ENCODE data around the gene MRGPRF. TPM values are rescaled to one million over a fixed set of nuclear protein-coding genes. Genes with fewer than 3 reads are reported as not detected.

Gene MRGPRF
- total and polyA plus RNA-seq, 10 donors: 2.2 to 21.2 (median 9.7) TPM

GRCh38 chr11:69058511-69059270, 45.6 kb upstream of the MRGPRF start:
- no peaks in the 10 kb centered on the region for H3K9me3 ChIP-seq

GRCh38 chr11:69057801-69058200, 44.8 kb upstream of the MRGPRF start:
- TF ChIP-seq POLR2A (IDR thresholded peaks at IDR 0.05) (no peak), POLR2AphosphoS5 (IDR thresholded peaks at IDR 0.05) (no peak)
- TF ChIP-seq, protein P1, sequence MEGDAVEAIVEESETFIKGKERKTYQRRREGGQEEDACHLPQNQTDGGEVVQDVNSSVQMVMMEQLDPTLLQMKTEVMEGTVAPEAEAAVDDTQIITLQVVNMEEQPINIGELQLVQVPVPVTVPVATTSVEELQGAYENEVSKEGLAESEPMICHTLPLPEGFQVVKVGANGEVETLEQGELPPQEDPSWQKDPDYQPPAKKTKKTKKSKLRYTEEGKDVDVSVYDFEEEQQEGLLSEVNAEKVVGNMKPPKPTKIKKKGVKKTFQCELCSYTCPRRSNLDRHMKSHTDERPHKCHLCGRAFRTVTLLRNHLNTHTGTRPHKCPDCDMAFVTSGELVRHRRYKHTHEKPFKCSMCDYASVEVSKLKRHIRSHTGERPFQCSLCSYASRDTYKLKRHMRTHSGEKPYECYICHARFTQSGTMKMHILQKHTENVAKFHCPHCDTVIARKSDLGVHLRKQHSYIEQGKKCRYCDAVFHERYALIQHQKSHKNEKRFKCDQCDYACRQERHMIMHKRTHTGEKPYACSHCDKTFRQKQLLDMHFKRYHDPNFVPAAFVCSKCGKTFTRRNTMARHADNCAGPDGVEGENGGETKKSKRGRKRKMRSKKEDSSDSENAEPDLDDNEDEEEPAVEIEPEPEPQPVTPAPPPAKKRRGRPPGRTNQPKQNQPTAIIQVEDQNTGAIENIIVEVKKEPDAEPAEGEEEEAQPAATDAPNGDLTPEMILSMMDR (IDR thresholded peaks at IDR 0.05 in 8 of 11, conservative IDR thresholded peaks at IDR 0.05 in 3 of 11): no peak
- H3K36me3 ChIP-seq: peaks cover 0 to 97% (median 42%) of the 10 kb centered on the region in 6 donors
- no peaks in the 10 kb centered on the region for H3K27me3 ChIP-seq (replicated peaks in 1 of 7)
- no peak overlapping the region for H3K27ac ChIP-seq
- no peak for DNase-seq
- intact Hi-C loops (cut with DNase I; ENCODE audit: low total_unique reads): no loop called here
- H3K4me1 ChIP-seq: peaks cover 0 to 48% (median 31%) of the 10 kb centered on the region in 6 donors
- 88 to 97% (median 92%) methylated on average over 9 to 14 of the region's 14 CpGs for WGBS, 5 donors
- no peaks in the 10 kb centered on the region for H3K9me3 ChIP-seq
- H3K4me3 ChIP-seq: no peak overlapping the region

More at GRCh38 chr11:69058511-69059270, 45.6 kb upstream of the MRGPRF start:
- intact Hi-C loops (cut with DNase I; ENCODE audit: low total_unique reads): no loop called here
- WGBS, 5 donors: 73 to 90% (median 83%) methylated on average over 20 to 23 of the region's 23 CpGs
- peaks cover 0 to 100% (median 47%) of the 10 kb centered on the region in 6 donors for H3K36me3 ChIP-seq
- no peaks in the 10 kb centered on the region for H3K27me3 ChIP-seq (replicated peaks in 1 of 7)
- H3K27ac ChIP-seq: no peak overlapping the region
- no peak overlapping the region for H3K4me3 ChIP-seq
- peak in 1 of 3 donors; percentile 36 for TF ChIP-seq POLR2AphosphoS5 (IDR thresholded peaks at IDR 0.05)
- TF ChIP-seq, protein P1 (IDR thresholded peaks at IDR 0.05 in 8 of 11, conservative IDR thresholded peaks at IDR 0.05 in 3 of 11): no peak
- TF ChIP-seq POLR2A (IDR thresholded peaks at IDR 0.05): no peak
- peaks cover 0 to 44% (median 28%) of the 10 kb centered on the region in 6 donors for H3K4me1 ChIP-seq
- no peak for DNase-seq

- TF ChIP-seq, protein P1 (IDR thresholded peaks at IDR 0.05 in 8 of 11, conservative IDR thresholded peaks at IDR 0.05 in 3 of 11): no peak
- TF ChIP-seq POLR2AphosphoS5 (IDR thresholded peaks at IDR 0.05) (no peak), POLR2A (IDR thresholded peaks at IDR 0.05) (no peak)
- Histone ChIP-seq H3K4me1 (peaks cover 0 to 54% (median 35%) of the 10 kb centered on the region in 6 donors), H3K36me3 (peaks cover 0 to 91% (median 40%) of the 10 kb centered on the region in 6 donors), H3K9me3 (no peaks in the 10 kb centered on the region), H3K4me3 (no peak overlapping the region), H3K27ac (no peak overlapping the region), H3K27me3 (replicated peaks in 1 of 7) (no peaks in the 10 kb centered on the region)
- 94 to 98% (median 96%) methylated on average over 13 to 15 of the region's 15 CpGs for WGBS, 5 donors
- intact Hi-C loops (cut with DNase I; ENCODE audit: low total_unique reads): no loop called here
- DNase-seq: no peak
These were observed 44.2 kb upstream of the MRGPRF start for GRCh38 chr11:69057236-69057635.

Measured in spleen (tissue), 11 donors.